Glomerular endothelial cell (primary cell): ENCODE results near the gene SERINC5. TPM values are rescaled to one million over a fixed set of nuclear protein-coding genes. Genes with fewer than 3 reads are reported as not detected.

Experiments
- DNase-seq: peaks from one replicate; pipeline ENCODE4 v3.0.0-alpha.2; 2011; ENCODE audit warnings: low read depth, low spot score; ENCODE audit errors: extremely low read depth
- total RNA-seq: library from RNA; depleted of rRNA; stranded (reverse); fragments of >200 nt; gene quantifications from 2 replicates; pipeline ENCODE4 v1.2.3, GENCODE V29; 2015

Gene SERINC5
- total RNA-seq, 1 donor from 2014 or later = 13.5 TPM

- DNase-seq = no peak
Observed at GRCh38 chr5:80255431-80255810, 427 bp downstream of the SERINC5 start.

DNA sequence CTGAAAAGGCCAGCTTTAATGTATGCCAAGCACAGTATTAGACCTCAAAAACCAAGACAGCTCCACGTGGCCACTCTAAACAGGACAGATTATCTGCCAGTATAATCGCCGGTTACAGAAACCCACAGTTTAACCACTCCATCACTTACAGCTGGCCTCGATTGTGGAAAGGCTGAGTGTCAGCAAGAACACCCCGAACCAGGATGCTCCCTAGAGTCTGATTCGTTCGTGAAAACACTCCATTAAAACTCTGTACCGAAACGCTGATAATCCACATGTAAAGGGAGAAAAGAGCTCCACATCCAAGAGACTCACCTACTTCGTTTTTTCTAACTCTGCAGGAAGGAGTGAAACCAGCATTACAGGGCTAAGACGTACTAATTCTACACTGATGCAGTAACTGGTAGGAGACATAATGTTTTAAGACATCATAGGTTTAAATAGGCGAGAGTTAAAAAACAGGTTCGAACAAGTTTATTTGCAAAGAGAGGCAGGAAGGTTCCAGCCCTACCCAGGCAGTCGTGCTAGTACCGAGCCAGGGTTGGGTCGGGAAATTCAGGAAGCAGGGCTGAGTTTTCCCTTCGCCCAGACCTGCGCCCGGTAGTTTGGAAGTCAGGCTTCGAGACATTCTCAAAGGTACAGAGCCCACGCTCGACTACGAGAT is 949 bp downstream of the SERINC5 start:
- no peak for DNase-seq

DNA sequence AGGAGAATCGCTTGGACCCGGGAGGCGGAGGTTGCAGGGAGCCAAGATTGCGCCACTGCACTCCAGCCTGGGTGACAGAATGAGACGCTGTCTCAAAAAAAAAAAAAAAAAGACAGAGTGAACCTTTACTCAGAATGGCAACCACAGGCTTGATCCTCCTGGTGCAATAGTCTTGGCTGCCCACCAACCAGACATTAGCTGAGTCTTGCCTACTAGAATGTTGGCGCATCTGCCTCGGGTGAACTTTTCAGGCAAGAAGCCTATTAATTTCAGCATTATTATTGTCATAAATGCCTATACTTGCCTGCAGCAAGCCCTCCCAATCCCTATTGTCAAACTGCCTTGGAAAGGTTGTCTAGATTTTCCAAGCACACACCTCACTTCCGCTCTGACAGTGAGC is 4.2 kb downstream of the SERINC5 start:
- no peak for DNase-seq

DNA sequence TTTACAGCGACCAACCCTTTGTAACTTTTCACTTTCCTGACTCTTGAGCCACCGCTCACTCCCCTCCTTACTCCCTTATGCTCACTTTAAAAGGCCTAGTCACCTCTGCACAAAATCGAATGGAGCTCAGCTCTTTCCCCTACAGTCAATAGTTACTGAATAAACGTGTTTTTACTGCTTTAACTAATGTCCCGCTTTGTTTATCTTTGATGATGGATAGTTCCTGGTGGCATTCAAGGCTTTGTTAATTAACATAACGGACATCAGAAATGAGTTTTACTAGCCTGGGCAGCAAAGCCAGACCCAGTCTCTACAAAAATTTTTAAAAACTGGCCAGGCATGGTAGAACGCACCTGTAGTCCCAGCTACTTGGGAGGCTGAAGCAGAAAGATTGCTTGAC is 5.0 kb downstream of the SERINC5 start:
- DNase-seq = no peak

- DNase-seq = no peak
Observed at GRCh38 chr5:80249901-80250300, 5.9 kb downstream of the SERINC5 start.

DNA sequence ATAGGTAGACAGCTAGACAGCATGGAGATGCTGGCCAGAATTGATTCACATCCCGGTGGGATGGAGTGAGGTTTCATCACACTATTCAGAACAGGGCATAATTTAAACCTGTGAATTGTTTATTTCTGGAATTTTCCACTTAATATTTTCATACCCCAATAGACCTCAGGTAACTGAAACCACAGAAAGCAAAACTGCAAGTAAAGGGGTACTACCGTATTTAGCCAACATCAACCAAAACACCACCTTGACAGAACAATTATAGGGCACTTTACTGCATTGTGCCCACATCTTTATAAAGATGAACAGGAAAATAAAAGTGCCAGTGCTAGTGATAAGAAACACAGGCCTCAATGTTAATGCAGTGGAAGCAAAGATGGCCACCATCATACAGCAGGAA is 7.5 kb downstream of the SERINC5 start:
- DNase-seq = no peak

- DNase-seq = no peak
Observed at GRCh38 chr5:80246995-80247729, 8.7 kb downstream of the SERINC5 start.

- DNase-seq = no peak
Observed at GRCh38 chr5:80246001-80246758, 9.7 kb downstream of the SERINC5 start.

DNA sequence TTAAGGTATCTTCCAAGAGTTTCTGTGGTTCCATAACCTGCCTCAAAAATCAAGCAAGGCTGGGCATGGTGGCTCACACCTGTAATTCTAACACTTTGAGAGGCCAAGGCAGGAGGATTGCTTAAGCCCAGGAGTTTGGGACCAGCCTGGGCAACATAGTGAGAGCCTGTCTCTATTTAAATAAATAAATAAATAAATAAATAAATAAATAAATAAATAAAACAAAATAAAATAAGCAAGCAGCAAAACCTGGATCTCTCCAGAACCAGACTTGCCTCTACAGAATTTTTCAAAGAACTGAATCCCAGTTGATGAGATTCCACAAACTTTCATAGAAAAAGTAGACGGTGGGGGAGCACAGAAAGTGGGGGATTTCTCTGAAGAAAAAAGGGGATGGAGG is 12.3 kb downstream of the SERINC5 start:
- DNase-seq = no peak

DNA sequence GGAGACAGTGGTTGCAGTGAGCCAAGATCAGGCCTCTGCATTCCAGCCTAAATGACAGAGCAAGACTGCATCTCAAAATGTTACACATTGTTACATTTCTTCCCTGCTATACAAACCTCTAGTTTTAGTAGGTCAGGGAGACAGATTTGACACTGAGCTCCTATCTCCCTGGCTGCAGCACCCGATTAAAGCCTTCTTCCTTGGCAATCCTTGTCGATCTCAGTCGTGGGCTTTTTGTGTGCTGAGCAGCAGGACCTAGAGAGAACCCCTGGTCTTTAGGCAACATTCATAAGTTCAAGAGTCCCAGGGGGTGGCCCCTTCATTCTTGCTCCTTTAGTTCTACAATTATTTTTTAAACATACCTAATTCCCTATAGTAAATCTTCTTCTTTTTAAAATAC is 13.0 kb downstream of the SERINC5 start:
- no peak for DNase-seq

DNA sequence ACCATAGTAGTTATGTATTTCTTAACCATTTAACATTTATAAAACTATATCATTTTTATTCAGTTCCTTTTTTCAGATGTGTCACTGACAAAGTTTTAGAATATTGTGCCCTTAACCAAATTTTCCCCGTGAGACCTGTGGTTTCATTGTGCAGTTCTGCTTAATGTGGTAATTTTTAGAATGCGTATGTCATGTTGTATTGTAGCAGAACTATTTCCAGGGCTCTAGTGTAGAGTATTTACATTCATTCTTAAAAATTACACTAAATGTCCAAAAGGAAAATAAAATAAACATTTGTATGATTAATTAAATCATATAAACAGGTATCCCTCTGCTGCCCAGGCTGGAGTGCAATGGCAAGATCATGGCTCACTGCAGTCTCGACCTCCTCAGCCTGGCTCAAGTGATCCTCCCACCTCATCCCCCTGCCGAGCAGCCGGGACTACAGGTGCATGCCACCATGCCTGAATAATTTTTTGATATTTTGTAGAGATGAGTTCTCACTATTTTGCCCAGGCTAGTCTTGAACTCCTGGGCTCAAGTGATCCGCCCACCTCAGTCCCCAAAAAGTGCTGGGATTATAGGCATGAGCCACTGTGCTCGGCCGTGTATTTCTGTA is 15.4 kb downstream of the SERINC5 start:
- no peak for DNase-seq

- no peak for DNase-seq
Observed at GRCh38 chr5:80239680-80240367, 16.0 kb downstream of the SERINC5 start.

DNA sequence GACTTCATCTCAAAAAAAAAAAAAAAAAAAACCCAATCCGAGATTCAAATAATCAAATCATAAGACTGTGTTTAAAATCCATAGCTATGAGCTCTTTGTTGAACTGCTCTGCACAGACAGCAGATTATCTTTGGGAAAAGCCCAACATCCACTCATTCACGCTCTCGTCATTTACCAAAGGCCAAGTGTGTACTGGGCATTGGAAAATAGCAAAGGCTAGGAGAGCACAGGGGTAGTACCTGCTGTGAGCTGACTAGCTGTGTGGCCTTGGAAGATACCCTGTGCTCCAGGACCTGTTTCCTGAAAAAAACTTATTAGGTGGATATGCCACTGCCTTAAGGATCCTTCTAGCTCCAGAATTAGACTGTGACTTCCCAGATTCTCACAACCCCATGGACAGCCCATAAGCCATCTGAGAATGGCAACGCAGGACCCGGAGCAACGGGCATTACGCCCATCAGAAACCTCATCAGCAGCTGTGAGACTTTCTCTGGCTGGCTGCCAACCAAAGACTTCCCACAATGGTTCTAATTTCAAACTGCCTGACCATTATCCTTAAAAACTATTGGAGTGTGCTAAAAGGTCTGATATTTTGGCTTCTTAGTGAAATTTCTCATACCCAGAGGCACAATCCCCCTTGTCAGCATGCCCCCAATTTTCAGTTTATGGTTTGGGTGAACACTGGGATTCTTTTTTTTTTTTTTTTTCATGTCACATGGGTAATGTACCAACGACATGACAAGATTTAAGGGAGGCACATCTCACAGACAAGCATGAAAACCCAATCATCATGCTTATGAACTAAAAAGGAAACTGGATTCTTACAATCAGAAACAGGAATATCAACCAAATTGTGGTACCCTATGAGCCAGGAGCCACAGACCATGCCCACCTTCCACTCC is 16.8 kb downstream of the SERINC5 start:
- DNase-seq = no peak

DNA sequence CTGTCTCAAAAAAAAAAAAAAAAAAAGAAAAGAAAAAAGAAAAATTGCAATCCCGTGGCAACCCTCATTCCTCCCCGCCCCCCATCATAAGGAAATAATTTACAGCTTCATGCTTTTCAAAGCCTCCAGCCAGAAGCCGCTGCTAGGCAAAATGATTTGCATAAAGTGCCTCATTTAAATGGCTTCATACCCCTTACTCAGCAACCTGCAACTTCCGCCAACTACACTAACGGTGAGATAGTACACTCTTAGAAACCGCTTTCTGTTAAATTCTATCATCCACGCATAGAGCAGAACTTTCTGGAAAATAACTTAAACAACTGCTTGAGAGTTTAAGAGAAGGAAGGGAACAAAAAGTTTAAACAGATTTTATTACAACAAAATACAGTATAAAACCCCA is 17.8 kb downstream of the SERINC5 start:
- DNase-seq = no peak

- DNase-seq = no peak
Observed at GRCh38 chr5:80237243-80237642, 18.6 kb downstream of the SERINC5 start.

GRCh38 chr5:80234116-80234948 is 21.5 kb downstream of the SERINC5 start:
- DNase-seq = no peak

DNA sequence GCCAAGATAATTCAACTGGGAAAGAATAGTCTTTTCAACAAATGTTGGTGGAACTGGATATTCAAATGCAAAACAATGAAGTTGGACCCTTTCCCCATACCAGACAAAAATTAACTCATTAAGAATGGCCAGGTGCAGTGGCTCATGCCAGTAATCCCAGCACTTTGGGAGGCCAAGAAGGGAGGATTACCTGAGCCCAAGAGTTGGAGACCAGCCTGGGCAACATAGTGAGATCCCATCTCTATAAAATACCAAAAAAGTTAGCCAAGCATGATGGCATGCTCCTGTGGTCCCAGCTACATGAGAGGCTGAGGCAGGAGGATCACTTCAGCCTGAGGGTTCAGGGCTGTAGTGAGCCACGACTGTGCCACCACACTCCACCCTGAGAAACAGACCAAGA is 24.2 kb downstream of the SERINC5 start:
- DNase-seq = no peak

- no peak for DNase-seq
Observed at GRCh38 chr5:80231243-80231642, 24.6 kb downstream of the SERINC5 start.
